RKO (cell line): Measurements from ENCODE around the gene MAPT.
"Not testable (repeated sequence)": the region's sequence is repeated elsewhere in the genome, so short reads cannot be mapped to it uniquely, and the experiment has no call there.

Source experiments
- DNase-seq: peaks from one replicate; pipeline ENCODE4 v3.0.0-alpha.2; 2016; ENCODE audit warnings: low spot score

The MAPT gene

GRCh38 chr17:46011711-46012505, 117.6 kb downstream of the MAPT start:
- no peak for DNase-seq

- no peak for DNase-seq
These were observed 118.2 kb downstream of the MAPT start for GRCh38 chr17:46012506-46013079.

GRCh38 chr17:46013127-46013501, 118.8 kb downstream of the MAPT start:
- no peak for DNase-seq

GRCh38 chr17:46013502-46014165, 119.3 kb downstream of the MAPT start:
- no peak for DNase-seq

- DNase-seq, result not testable (repeated sequence)
These were observed 125.1 kb downstream of the MAPT start for GRCh38 chr17:46019408-46019925.

- DNase-seq, result no peak
These were observed 125.8 kb downstream of the MAPT start for GRCh38 chr17:46020023-46020761.

GRCh38 chr17:46020998-46021397, 126.6 kb downstream of the MAPT start:
- no peak for DNase-seq

GRCh38 chr17:46023366-46023765, 129.0 kb downstream of the MAPT start:
- not testable (repeated sequence) for DNase-seq

- no peak for DNase-seq
These were observed 129.5 kb downstream of the MAPT start for GRCh38 chr17:46023783-46024388.

- DNase-seq, result no peak
These were observed 130.2 kb downstream of the MAPT start for GRCh38 chr17:46024590-46024989.

GRCh38 chr17:46025060-46025459, 130.7 kb downstream of the MAPT start:
- no peak for DNase-seq

GRCh38 chr17:46025510-46026165, 131.3 kb downstream of the MAPT start:
- DNase-seq, result no peak

GRCh38 chr17:46026166-46027047, 132.1 kb downstream of the MAPT start:
- no peak for DNase-seq

- no peak for DNase-seq
These were observed 133.0 kb downstream of the MAPT start for GRCh38 chr17:46027048-46027975.

- no peak for DNase-seq
These were observed 133.6 kb downstream of the MAPT start for GRCh38 chr17:46027976-46028325.

- DNase-seq, result no peak
These were observed 134.0 kb downstream of the MAPT start for GRCh38 chr17:46028374-46028773.

- no peak for DNase-seq
These were observed 134.7 kb downstream of the MAPT start for GRCh38 chr17:46028981-46029565.

- DNase-seq, result no peak
These were observed 135.3 kb downstream of the MAPT start for GRCh38 chr17:46029627-46030026.

- DNase-seq, result no peak
These were observed 136.4 kb downstream of the MAPT start for GRCh38 chr17:46030752-46031151.
